ENCODE data around the gene TP53BP2.
"Not testable (repeated sequence)": the region's sequence is repeated elsewhere in the genome, so short reads cannot be mapped to it uniquely, and the experiment has no call there.

Gene TP53BP2

DNA sequence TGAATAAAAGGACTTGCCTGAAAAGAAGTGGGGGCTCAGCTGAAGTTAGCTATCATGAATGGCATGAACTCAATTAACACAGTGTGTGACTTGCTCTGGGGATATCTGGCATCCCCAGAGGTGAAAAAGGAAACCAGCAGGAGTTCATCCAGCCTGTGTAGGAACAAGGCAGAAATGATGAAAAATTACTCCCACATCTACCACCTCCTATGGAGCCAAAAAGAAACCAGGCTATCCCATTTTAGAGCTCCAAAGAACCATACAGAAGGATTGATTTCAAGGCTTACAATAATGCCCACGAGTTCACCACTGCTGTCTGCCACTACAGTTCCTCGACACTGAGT, 25.3 kb downstream of the TP53BP2 start:
- Histone ChIP-seq H3K4me3 (ENCODE audit: low read depth in 1 of 5, low read length in 5 of 5) (no peak overlapping the region), H3K27me3 (ENCODE audit: control insufficient read depth in 5 of 5, insufficient read depth in 4 of 5, low read length in 5 of 5) (no peaks in the 10 kb centered on the region), H3K9ac (ENCODE audit: low read length in 5 of 5) (no peak overlapping the region), H3K27ac (ENCODE audit: low read depth, low read length) (no peak overlapping the region), H3K4me1 (ENCODE audit: control insufficient read depth in 5 of 5, insufficient read depth in 5 of 5, low read length in 5 of 5) (peaks cover 0 to 13% (median 6%) of the 10 kb centered on the region in 5 donors), H3K9me3 (ENCODE audit: control insufficient read depth in 5 of 5, low read length in 5 of 5) (no peaks in the 10 kb centered on the region), H3K36me3 (ENCODE audit: control insufficient read depth in 5 of 5, insufficient read depth in 5 of 5, low read length in 5 of 5) (peaks cover 0 to 11% (median 0%) of the 10 kb centered on the region in 5 donors)

GRCh38 chr1:223819730-223820514, 25.8 kb downstream of the TP53BP2 start:
- H3K27ac ChIP-seq (ENCODE audit: low read depth, low read length): no peak overlapping the region
- no peak overlapping the region for H3K9ac ChIP-seq (ENCODE audit: low read length in 5 of 5)
- H3K4me3 ChIP-seq (ENCODE audit: low read depth in 1 of 5, low read length in 5 of 5): no peak overlapping the region
- H3K4me1 ChIP-seq (ENCODE audit: control insufficient read depth in 5 of 5, insufficient read depth in 5 of 5, low read length in 5 of 5): peaks cover 0 to 12% (median 6%) of the 10 kb centered on the region in 5 donors
- no peaks in the 10 kb centered on the region for H3K9me3 ChIP-seq (ENCODE audit: control insufficient read depth in 5 of 5, low read length in 5 of 5)
- H3K27me3 ChIP-seq (ENCODE audit: control insufficient read depth in 5 of 5, insufficient read depth in 4 of 5, low read length in 5 of 5): no peaks in the 10 kb centered on the region
- peaks cover 0 to 13% (median 0%) of the 10 kb centered on the region in 5 donors for H3K36me3 ChIP-seq (ENCODE audit: control insufficient read depth in 5 of 5, insufficient read depth in 5 of 5, low read length in 5 of 5)

GRCh38 chr1:223817265-223817664, 28.5 kb downstream of the TP53BP2 start:
- H3K27me3 ChIP-seq (ENCODE audit: control insufficient read depth in 5 of 5, insufficient read depth in 4 of 5, low read length in 5 of 5); H3K27ac ChIP-seq (ENCODE audit: low read depth, low read length); H3K9ac ChIP-seq (ENCODE audit: low read length in 5 of 5); H3K9me3 ChIP-seq (ENCODE audit: control insufficient read depth in 5 of 5, low read length in 5 of 5); H3K4me1 ChIP-seq (ENCODE audit: control insufficient read depth in 5 of 5, insufficient read depth in 5 of 5, low read length in 5 of 5); H3K4me3 ChIP-seq (ENCODE audit: low read depth in 1 of 5, low read length in 5 of 5): not testable (repeated sequence)
- peaks cover 0 to 28% (median 15%) of the 10 kb centered on the region in 5 donors for H3K36me3 ChIP-seq (ENCODE audit: control insufficient read depth in 5 of 5, insufficient read depth in 5 of 5, low read length in 5 of 5)

GRCh38 chr1:223815865-223816264, 29.9 kb downstream of the TP53BP2 start:
- H3K36me3 ChIP-seq (ENCODE audit: control insufficient read depth in 5 of 5, insufficient read depth in 5 of 5, low read length in 5 of 5): peaks cover 0 to 27% (median 15%) of the 10 kb centered on the region in 5 donors
- H3K9ac ChIP-seq (ENCODE audit: low read length in 5 of 5): no peak overlapping the region
- no peak overlapping the region for H3K4me3 ChIP-seq (ENCODE audit: low read depth in 1 of 5, low read length in 5 of 5)

DNA sequence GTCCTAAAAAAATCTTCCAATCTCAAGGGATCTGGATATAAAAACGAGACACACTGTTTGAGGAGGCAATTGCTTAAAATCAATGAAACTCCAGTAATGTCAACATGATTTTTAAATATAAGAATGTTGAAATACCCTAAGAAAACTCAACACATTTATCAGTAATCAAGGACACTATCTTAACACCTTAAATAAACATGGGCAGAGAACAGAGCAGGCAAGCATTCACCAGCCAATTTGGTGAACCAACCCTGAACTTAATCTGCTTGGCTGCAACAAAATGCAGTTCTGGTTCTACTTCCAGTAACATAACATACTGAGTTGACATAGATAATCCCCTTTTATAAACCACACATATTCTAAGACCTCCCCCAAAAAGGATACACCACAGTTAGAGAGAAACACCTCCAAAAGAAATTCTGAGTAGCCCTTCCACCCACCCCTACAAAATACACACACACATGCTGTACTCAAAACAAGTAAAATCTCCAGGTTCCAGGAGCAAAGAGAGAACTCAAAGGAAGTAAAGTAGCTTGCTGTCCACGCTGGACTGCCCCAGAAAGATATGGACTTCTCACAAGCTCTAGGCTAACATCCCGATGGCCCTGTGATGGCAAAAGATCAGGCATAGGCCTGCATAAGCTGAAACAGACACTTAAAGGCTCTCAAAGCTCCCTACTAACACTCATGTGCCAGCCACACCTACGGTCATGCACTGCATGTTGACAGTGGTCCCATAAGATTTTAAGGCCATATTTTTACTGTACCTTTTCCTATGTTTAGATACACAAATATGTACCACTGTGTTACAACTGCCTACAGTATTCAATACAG, 30.5 kb downstream of the TP53BP2 start:
- Histone ChIP-seq H3K9ac (ENCODE audit: low read length in 5 of 5) (no peak overlapping the region), H3K4me3 (ENCODE audit: low read depth in 1 of 5, low read length in 5 of 5) (no peak overlapping the region), H3K36me3 (ENCODE audit: control insufficient read depth in 5 of 5, insufficient read depth in 5 of 5, low read length in 5 of 5) (peaks cover 0 to 27% (median 15%) of the 10 kb centered on the region in 5 donors), H3K27me3 (ENCODE audit: control insufficient read depth in 5 of 5, insufficient read depth in 4 of 5, low read length in 5 of 5) (no peaks in the 10 kb centered on the region), H3K4me1 (ENCODE audit: control insufficient read depth in 5 of 5, insufficient read depth in 5 of 5, low read length in 5 of 5) (peaks cover 0 to 6% (median 6%) of the 10 kb centered on the region in 5 donors), H3K9me3 (ENCODE audit: control insufficient read depth in 5 of 5, low read length in 5 of 5) (no peaks in the 10 kb centered on the region), H3K27ac (ENCODE audit: low read depth, low read length) (no peak overlapping the region)

More at GRCh38 chr1:223815865-223816264, 29.9 kb downstream of the TP53BP2 start:
- no peak overlapping the region for H3K27ac ChIP-seq (ENCODE audit: low read depth, low read length)
- peaks cover 0 to 10% (median 6%) of the 10 kb centered on the region in 5 donors for H3K4me1 ChIP-seq (ENCODE audit: control insufficient read depth in 5 of 5, insufficient read depth in 5 of 5, low read length in 5 of 5)
- no peaks in the 10 kb centered on the region for H3K27me3 ChIP-seq (ENCODE audit: control insufficient read depth in 5 of 5, insufficient read depth in 4 of 5, low read length in 5 of 5)
- no peaks in the 10 kb centered on the region for H3K9me3 ChIP-seq (ENCODE audit: control insufficient read depth in 5 of 5, low read length in 5 of 5)

DNA sequence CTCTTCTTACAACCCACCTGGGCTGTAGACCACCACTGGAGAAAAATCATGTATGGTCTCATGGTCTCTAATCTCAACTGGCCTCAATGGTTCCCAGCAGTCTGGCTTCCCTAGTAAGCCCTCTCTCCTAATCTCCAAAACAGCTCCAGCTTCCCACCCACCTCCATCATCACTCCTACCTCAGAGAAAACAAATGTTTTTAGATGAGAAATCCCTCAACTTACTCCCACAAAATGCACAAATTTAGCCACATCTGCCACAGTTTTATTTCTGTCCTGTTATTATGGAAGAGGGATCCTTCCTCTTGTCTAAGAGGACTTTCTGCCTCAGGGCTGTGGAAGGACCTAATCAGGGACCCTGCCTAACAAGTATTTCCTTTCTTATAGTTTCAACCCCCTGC, 32.1 kb downstream of the TP53BP2 start:
- Histone ChIP-seq H3K9ac (ENCODE audit: low read length in 5 of 5) (no peak overlapping the region), H3K4me3 (ENCODE audit: low read depth in 1 of 5, low read length in 5 of 5) (no peak overlapping the region), H3K36me3 (ENCODE audit: control insufficient read depth in 5 of 5, insufficient read depth in 5 of 5, low read length in 5 of 5) (peaks cover 0 to 25% (median 15%) of the 10 kb centered on the region in 5 donors), H3K9me3 (ENCODE audit: control insufficient read depth in 5 of 5, low read length in 5 of 5) (no peaks in the 10 kb centered on the region), H3K4me1 (ENCODE audit: control insufficient read depth in 5 of 5, insufficient read depth in 5 of 5, low read length in 5 of 5) (no peaks in the 10 kb centered on the region), H3K27ac (ENCODE audit: low read depth, low read length) (no peak overlapping the region), H3K27me3 (ENCODE audit: control insufficient read depth in 5 of 5, insufficient read depth in 4 of 5, low read length in 5 of 5) (no peaks in the 10 kb centered on the region)

DNA sequence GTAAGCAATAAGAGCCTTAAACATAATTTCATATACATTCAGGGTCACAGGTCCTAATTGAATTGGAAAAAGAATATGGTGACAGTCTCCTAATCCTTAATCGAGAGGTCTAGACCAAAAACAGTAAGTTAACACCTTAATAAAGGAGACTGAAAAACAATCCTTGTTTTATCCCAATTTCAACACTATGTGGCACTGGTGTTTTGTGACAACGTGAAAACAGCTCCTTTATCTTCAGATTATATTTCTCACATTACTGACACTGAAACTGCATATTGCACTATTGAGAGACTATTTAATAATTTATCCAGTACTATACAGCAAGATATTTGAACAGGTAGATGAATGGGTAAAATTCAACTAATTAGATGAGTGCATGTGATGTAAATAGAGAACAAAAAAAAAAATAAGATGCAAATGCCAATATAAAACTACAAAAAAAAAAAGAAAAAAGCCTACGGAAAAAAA, 34.1 kb downstream of the TP53BP2 start:
- peaks cover 4 to 26% (median 16%) of the 10 kb centered on the region in 5 donors for H3K36me3 ChIP-seq (ENCODE audit: control insufficient read depth in 5 of 5, insufficient read depth in 5 of 5, low read length in 5 of 5)
- H3K4me3 ChIP-seq (ENCODE audit: low read depth in 1 of 5, low read length in 5 of 5): no peak overlapping the region
- H3K9ac ChIP-seq (ENCODE audit: low read length in 5 of 5): no peak overlapping the region
- no peaks in the 10 kb centered on the region for H3K4me1 ChIP-seq (ENCODE audit: control insufficient read depth in 5 of 5, insufficient read depth in 5 of 5, low read length in 5 of 5)
- no peaks in the 10 kb centered on the region for H3K27me3 ChIP-seq (ENCODE audit: control insufficient read depth in 5 of 5, insufficient read depth in 4 of 5, low read length in 5 of 5)
- H3K9me3 ChIP-seq (ENCODE audit: control insufficient read depth in 5 of 5, low read length in 5 of 5): no peaks in the 10 kb centered on the region
- H3K27ac ChIP-seq (ENCODE audit: low read depth, low read length): no peak overlapping the region

DNA sequence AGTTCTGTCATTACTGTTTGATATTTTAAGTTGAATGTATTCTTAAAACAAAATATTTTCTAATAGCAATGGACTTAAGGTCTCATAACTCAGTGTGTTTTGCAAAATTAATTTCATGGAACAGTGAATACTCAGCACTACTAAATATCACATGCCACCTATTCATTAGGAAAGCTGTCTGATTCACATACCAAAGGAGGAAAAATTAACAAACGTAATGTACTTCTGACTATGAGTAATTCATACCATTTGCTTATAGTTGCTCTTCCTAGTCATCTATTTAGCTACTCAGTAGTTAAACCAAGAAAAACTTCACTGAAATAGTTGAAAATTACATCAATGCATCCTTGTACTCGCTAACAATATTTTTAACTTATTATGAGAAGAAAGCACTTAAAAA, 35.2 kb downstream of the TP53BP2 start:
- no peak overlapping the region for H3K4me3 ChIP-seq (ENCODE audit: low read depth in 1 of 5, low read length in 5 of 5)
- no peak overlapping the region for H3K9ac ChIP-seq (ENCODE audit: low read length in 5 of 5)
- H3K36me3 ChIP-seq (ENCODE audit: control insufficient read depth in 5 of 5, insufficient read depth in 5 of 5, low read length in 5 of 5): peaks cover 11 to 33% (median 24%) of the 10 kb centered on the region in 5 donors
- no peaks in the 10 kb centered on the region for H3K4me1 ChIP-seq (ENCODE audit: control insufficient read depth in 5 of 5, insufficient read depth in 5 of 5, low read length in 5 of 5)
- no peak overlapping the region for H3K27ac ChIP-seq (ENCODE audit: low read depth, low read length)
- H3K27me3 ChIP-seq (ENCODE audit: control insufficient read depth in 5 of 5, insufficient read depth in 4 of 5, low read length in 5 of 5): no peaks in the 10 kb centered on the region
- H3K9me3 ChIP-seq (ENCODE audit: control insufficient read depth in 5 of 5, low read length in 5 of 5): no peaks in the 10 kb centered on the region

GRCh38 chr1:223809905-223810304, 35.8 kb downstream of the TP53BP2 start:
- not testable (repeated sequence) for H3K4me3 ChIP-seq (ENCODE audit: low read depth in 1 of 5, low read length in 5 of 5); H3K4me1 ChIP-seq (ENCODE audit: control insufficient read depth in 5 of 5, insufficient read depth in 5 of 5, low read length in 5 of 5); H3K27me3 ChIP-seq (ENCODE audit: control insufficient read depth in 5 of 5, insufficient read depth in 4 of 5, low read length in 5 of 5); H3K9me3 ChIP-seq (ENCODE audit: control insufficient read depth in 5 of 5, low read length in 5 of 5); H3K27ac ChIP-seq (ENCODE audit: low read depth, low read length); H3K9ac ChIP-seq (ENCODE audit: low read length in 5 of 5)
- H3K36me3 ChIP-seq (ENCODE audit: control insufficient read depth in 5 of 5, insufficient read depth in 5 of 5, low read length in 5 of 5): peaks cover 13 to 36% (median 26%) of the 10 kb centered on the region in 5 donors

DNA sequence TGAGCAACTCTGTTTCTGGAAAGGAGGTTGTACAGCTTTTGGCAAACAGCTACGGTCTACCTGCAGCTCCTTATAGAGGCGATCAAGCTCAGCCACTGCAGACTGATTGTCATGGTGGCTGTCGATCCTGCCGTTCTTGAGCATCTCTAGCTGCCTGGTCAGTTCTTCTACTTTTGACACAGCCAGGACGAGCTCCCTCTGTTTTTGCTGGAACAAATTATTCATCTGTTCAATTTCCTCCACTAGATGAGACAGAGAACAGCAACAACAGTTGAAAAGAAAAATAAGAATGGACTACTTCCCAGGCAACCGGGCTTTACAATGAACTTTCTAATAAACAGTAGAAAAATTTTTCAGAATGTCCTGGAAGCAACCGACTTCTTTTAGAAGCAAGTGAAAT, 42.5 kb downstream of the TP53BP2 start:
- Histone ChIP-seq H3K36me3 (ENCODE audit: control insufficient read depth in 5 of 5, insufficient read depth in 5 of 5, low read length in 5 of 5) (peaks cover 45 to 73% (median 57%) of the 10 kb centered on the region in 5 donors), H3K27me3 (ENCODE audit: control insufficient read depth in 5 of 5, insufficient read depth in 4 of 5, low read length in 5 of 5) (no peaks in the 10 kb centered on the region), H3K9ac (ENCODE audit: low read length in 5 of 5) (no peak overlapping the region), H3K27ac (ENCODE audit: low read depth, low read length) (no peak overlapping the region), H3K9me3 (ENCODE audit: control insufficient read depth in 5 of 5, low read length in 5 of 5) (no peaks in the 10 kb centered on the region), H3K4me1 (ENCODE audit: control insufficient read depth in 5 of 5, insufficient read depth in 5 of 5, low read length in 5 of 5) (no peaks in the 10 kb centered on the region), H3K4me3 (ENCODE audit: low read depth in 1 of 5, low read length in 5 of 5) (no peak overlapping the region)

Measured in subcutaneous abdominal adipose tissue (tissue), 5 donors.